Activated naive CD4-positive, alpha-beta T cell treated with anti-CD3 and anti-CD28 coated beads, Interleukin-2, amount 10 ng/mL, durations not matched to agents 7 days and 5 days (primary cell): ENCODE data around the gene OXSR1.
"Not testable (repeated sequence)": the region's sequence is repeated elsewhere in the genome, so short reads cannot be mapped to it uniquely, and the experiment has no call there.

Experiments used
- CTCF ChIA-PET: fragments of 350-600 bp; sonication (Branson Sonifier 250); formaldehyde crosslinking; loops from one replicate; lab custom pipeline; 2021; ENCODE audit warnings: antibody characterized with exemption; lab: Charles Lee
- DNase-seq: peaks from one replicate; pipeline ENCODE4 v3.0.0-alpha.2; 2020
- H3K27ac Mint-ChIP-seq: one replicate; pipeline ENCODE4 v1.8.0; 2021; ENCODE audit warnings: mild to moderate bottlenecking, moderate library complexity, mixed read lengths
- H3K27me3 Mint-ChIP-seq: one replicate; pipeline ENCODE4 v1.8.0; 2021; ENCODE audit warnings: mild to moderate bottlenecking, mixed read lengths
- H3K36me3 Mint-ChIP-seq: one replicate; pipeline ENCODE4 v1.8.0; 2021; ENCODE audit warnings: mixed read lengths
- H3K4me1 Mint-ChIP-seq: one replicate; pipeline ENCODE4 v1.8.0; 2021; ENCODE audit warnings: mixed read lengths
- H3K4me3 Mint-ChIP-seq: one replicate; pipeline ENCODE4 v1.8.0; 2021; ENCODE audit warnings: mild to moderate bottlenecking, moderate library complexity, mixed read lengths
- H3K9me3 Mint-ChIP-seq: one replicate; pipeline ENCODE4 v1.8.0; 2021; ENCODE audit warnings: mixed read lengths

The OXSR1 gene

DNA sequence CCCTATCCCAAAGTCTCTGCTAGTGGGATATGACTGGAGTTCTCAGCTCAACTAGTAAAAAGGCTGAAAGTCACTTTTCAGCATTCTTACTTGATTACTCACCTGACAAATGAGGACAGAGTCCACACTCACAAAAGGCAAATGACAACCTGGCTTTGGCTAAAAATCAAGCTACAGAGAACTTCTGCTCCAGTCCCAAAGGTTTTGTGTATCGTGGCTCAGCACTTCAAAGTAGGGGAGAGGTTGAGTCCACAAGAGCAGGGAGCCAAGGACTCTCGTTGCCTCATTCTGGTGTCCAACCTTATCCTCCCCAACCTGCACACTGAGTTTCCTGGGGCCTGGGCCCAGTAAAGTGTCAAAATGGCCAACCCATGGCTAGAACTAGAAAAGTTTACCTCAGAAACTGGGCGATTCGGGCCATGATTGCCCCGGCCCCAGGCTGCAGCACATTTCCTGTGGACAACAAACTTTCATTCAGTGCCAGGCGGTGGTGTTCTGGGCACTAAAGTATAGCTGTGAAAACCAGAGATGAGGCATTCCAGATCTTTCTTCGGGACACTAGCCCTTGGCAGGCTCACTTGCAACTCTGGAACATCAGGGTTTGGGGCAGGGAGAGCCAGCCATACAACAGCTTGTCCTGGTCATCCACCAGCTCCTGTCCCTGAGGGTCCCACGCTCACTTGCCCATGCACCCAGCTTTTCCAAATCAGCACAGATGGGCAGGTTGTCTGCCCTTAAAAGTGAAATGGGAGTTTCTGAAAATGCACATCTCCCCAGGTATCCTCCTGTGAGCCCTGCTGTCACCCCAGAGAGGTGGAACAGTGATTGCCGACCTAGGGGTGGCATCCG, 31.6 kb upstream of the OXSR1 start:
- Mint-ChIP-seq H3K4me1 (peaks cover 54% of the 10 kb centered on the region), H3K9me3 (no peaks in the 10 kb centered on the region), H3K36me3 (peaks cover 45% of the 10 kb centered on the region), H3K4me3 (no peak overlapping the region), H3K27ac (peak overlapping the region; percentile 22), H3K27me3 (no peaks in the 10 kb centered on the region)
- CTCF ChIA-PET, result interaction anchor here (0.5 to 1.0 kb wide), 2 partner anchors 16 to 193 kb away, joined by 3 read pairs; no protein-coding TSS in a partner anchor
- no peak for DNase-seq

DNA sequence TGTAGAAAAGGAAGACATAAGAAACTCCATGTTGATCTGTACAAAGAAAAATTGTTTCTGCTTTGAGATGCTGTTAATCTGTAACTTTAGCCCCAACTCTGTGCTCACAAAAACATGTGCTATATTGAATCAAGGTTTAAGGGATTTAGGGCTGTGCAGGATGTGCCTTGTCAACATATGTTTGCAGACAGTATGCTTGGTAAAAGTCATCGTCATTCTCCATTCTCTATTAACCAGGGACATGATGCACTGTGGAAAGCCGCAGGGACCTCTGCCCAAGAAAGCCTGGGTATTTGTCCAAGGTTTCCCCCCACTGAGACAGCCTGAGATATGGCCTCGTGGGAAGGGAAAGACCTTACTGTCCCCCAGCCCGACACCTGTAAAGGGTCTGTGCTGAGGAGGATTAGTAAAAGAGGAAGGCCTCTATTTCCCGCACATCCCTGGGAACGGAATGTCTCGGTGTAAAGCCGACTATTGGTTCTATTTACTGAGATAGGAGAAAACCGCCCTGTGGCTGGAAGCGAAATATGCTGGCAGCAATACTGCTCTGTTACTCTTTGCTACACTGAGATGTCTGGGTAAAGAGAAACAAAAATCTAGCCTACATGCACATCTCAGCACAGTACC, 30.7 kb upstream of the OXSR1 start:
- H3K9me3 Mint-ChIP-seq, H3K27me3 Mint-ChIP-seq, CTCF ChIA-PET, DNase-seq, H3K27ac Mint-ChIP-seq: not testable (repeated sequence)
- H3K4me1 Mint-ChIP-seq, result peaks cover 59% of the 10 kb centered on the region
- peaks cover 43% of the 10 kb centered on the region for H3K36me3 Mint-ChIP-seq
- peak overlapping the region; percentile 90 for H3K4me3 Mint-ChIP-seq

DNA sequence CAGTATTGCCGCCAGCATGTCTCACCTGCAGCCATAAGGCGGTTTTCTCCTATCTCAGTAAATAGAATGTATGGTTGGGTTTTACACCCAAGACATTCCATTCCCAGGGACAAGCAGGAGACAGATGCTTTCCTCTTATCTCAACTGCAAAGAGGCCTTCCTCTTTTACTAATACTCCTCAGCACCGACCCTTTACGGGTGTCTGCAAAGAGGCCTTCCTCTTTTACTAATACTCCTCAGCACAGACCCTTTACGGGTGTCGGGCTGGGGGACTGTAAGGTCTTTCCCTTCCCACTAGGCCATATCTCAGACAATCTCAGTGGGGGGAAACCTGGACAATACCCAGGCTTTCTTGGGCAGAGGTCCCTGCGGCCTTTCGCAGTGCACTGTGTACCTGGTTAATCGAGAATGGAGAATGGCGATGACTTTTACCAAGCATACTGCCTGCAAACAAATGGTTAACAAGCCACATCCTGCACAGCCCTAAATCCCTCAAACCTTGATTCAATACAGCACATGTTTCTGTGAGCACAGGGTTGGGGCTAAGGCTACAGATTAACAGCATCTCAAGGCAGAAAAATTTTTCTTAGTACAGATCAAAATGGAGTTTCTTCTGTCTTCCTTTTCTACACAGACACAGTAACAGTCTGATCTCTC, 29.6 kb upstream of the OXSR1 start:
- Mint-ChIP-seq H3K4me1 (peaks cover 71% of the 10 kb centered on the region), H3K36me3 (peaks cover 41% of the 10 kb centered on the region), H3K4me3 (peak overlapping the region; percentile 90), H3K27ac (peak overlapping the region; percentile 92)
- H3K27me3 Mint-ChIP-seq, H3K9me3 Mint-ChIP-seq: not testable (repeated sequence)
- DNase-seq, result peak; percentile 62
- CTCF ChIA-PET, result interaction anchor here (1.0 to 1.8 kb wide), 2 partner anchors 27 to 210 kb away, joined by 3 to 6 read pairs; partner anchors contain the start of gene XYLB

DNA sequence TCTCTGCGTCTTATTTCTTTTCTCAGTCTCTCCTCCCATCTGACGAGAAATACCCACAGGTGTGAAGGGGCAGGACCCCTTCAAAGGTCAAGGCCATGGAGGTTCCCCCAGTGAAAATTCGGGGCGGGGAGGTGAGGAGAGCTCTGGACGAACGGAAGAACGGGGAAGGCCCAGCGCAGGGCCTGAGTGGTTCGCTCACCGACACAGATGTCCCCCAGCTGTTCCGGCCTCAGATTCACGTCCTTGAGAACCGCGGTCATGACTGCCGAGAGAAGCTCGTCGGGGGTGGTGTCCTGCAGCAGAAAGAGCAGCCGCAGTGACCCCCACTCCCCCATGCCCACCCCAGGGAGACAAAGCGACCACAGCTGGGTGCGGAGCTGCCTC, 29.0 kb upstream of the OXSR1 start:
- peak overlapping the region; percentile 92 for H3K27ac Mint-ChIP-seq
- H3K27me3 Mint-ChIP-seq, result no peaks in the 10 kb centered on the region
- peaks cover 46% of the 10 kb centered on the region for H3K36me3 Mint-ChIP-seq
- peak overlapping the region; percentile 90 for H3K4me3 Mint-ChIP-seq
- CTCF ChIA-PET, result interaction anchor here (1.0 to 1.8 kb wide), 4 partner anchors 19 to 210 kb away, joined by 3 to 6 read pairs (median 4); partner anchors contain the start of gene XYLB
- H3K4me1 Mint-ChIP-seq, result peaks cover 77% of the 10 kb centered on the region
- peak; percentile 47 for DNase-seq
- no peaks in the 10 kb centered on the region for H3K9me3 Mint-ChIP-seq

DNA sequence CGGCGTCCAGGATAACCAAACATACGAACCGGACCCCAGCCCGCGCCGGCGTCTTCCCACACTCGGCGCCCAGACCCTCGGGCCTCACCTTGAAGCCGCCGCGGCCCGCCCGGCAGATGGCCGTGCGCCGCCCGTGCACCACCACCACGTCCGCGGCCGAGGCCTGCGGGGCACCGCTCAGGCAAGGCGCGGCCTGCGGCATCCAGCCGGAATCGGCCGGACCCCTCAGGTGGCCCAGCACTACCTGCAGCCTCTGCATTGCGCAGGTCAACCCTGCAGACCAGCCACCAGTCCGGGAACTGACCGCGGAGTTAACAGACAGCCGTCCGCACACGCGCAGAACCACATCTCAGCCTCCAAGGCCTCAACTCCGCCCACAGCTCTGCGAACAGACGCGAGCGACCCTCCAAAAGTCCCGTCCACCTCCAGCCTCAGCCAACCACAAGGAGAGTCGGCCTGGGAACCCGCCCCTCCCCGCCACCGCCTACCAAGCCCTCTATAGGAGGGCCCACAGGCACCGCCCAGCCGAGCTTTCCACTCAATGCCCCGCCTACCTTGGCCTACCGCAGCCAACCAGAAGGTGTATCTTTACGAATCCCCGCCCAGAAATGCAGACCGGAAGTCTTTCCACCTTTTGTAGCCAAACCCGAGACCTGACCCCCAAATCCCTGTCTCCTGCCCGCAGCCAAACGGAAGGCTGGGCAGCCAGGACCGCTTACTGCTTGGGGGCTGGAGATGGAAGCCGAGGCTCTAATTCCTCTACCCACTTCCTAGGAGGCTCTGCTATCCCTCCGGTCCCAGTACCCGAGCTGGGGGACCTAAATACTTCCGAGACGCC, 28.3 kb upstream of the OXSR1 start, which contains the start of gene ACAA1:
TSS of gene ACAA1 (minus strand) at position 351 of the 838 bp plus-strand sequence. CDS start at position 259, 92 bp downstream.
- Mint-ChIP-seq H3K9me3 (no peaks in the 10 kb centered on the region), H3K27me3 (no peaks in the 10 kb centered on the region), H3K27ac (peak within 1 kb of the TSS; percentile 95), H3K36me3 (peaks cover 47% of the 10 kb centered on the region), H3K4me3 (peak within 1 kb of the TSS; percentile 90), H3K4me1 (peaks cover 77% of the 10 kb centered on the region)
- peak; percentile 99 for DNase-seq
- CTCF ChIA-PET, result interaction anchor here (0.7 to 1.8 kb wide), 5 partner anchors 19 to 209 kb away, joined by 3 to 6 read pairs (median 4); partner anchors contain the start of gene XYLB

DNA sequence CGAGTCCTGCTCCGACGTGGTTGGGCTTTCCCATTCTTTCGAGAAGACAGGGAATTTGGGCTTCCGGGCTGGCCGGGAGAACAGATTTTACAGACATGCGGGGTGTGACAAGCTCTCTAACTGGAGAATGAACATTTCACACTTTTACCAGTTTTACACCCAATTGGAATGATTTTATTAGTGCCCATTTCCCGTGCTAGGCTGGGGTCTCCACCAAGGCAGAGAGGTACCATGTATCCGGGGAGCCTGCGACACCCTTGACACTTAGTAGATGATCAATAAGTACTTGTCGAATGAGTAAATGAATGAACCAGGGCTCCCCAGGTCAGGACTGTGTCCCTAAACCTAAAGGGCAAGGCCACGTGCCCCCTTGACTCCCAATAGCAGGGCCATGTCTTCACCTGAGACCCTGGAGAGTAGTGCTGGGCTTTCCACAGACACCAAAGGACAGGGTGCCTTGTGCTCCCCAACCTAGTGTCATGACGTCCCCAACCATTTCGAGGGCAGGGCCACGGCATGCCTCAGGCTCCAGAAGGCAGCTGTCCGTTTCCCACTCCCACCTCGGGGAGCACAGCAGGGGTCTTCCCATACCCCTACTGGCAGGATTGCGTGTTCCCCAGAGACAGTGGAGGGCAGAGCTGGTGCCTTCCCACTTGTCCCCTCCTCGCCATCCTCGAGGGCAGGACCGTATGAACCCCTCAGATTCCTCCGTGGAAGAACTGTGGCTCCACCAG, 27.6 kb upstream of the OXSR1 start:
- H3K27me3 Mint-ChIP-seq, result no peaks in the 10 kb centered on the region
- peak overlapping the region; percentile 95 for H3K27ac Mint-ChIP-seq
- DNase-seq, result peak; percentile 46
- peaks cover 47% of the 10 kb centered on the region for H3K36me3 Mint-ChIP-seq
- peaks cover 76% of the 10 kb centered on the region for H3K4me1 Mint-ChIP-seq
- H3K4me3 Mint-ChIP-seq, result peak overlapping the region; percentile 90
- H3K9me3 Mint-ChIP-seq, result no peaks in the 10 kb centered on the region
- CTCF ChIA-PET, result interaction anchor here (0.7 to 1.8 kb wide), 4 partner anchors 20 to 208 kb away, joined by 3 to 6 read pairs (median 4); partner anchors contain the start of gene XYLB

DNA sequence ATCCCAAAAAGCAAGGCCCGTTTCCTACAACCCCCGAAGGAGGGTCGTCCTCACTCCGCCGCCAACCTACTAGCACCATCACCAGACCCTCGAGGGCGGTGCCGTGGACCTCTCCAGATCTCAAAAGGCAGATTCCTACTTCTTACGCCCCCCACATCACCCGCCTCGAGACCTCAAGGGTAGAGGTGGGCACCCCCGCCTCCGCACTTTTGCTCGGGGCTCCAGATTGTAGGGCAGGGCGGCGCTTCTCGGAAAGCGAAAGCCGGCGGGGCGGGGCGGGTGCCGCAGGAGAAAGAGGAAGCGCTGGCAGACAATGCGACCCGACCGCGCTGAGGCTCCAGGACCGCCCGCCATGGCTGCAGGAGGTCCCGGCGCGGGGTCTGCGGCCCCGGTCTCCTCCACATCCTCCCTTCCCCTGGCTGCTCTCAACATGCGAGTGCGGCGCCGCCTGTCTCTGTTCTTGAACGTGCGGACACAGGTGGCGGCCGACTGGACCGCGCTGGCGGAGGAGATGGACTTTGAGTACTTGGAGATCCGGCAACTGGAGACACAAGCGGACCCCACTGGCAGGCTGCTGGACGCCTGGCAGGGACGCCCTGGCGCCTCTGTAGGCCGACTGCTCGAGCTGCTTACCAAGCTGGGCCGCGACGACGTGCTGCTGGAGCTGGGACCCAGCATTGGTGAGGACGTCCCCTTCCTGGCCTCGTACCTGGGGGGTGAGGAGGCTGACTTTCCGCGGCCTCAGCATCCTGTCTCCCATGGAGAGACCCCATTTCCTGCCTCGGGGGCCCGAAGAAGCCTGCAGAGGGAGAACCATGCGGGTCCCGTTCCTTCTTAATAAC, 26.8 kb upstream of the OXSR1 start, which contains the start of gene MYD88:
TSS of gene MYD88 (plus strand) at position 313 of the 842 bp plus-strand sequence. CDS start at position 353, 40 bp downstream.
- Mint-ChIP-seq H3K27me3 (peaks cover 1% of the 10 kb centered on the region), H3K36me3 (peaks cover 47% of the 10 kb centered on the region), H3K27ac (peak within 1 kb of the TSS; percentile 95), H3K4me1 (peaks cover 71% of the 10 kb centered on the region), H3K4me3 (peak within 1 kb of the TSS; percentile 90), H3K9me3 (no peaks in the 10 kb centered on the region)
- DNase-seq, result peak; percentile 92
- CTCF ChIA-PET, result interaction anchor here (1.0 to 1.2 kb wide), 2 partner anchors 25 to 206 kb away, joined by 4 read pairs; no protein-coding TSS in a partner anchor

DNA sequence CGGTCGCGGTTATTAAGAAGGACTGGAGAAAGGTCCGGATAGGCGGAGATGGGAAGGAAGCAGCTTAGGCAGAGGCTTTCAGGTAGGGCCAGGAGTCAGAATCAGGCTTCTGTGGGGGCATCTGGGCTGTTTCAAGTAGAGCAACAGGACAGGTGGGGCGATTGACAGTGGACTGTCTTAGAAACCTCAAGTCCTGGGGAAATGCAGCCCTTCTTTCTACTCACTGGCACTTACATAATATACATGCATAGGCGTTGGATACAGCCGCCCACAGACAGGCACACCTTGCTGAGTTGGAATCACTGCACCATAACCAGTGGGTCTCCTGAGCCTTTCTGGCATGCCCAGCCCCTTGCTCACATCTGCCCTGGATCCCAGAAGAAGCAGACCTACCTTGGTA, 26.1 kb upstream of the OXSR1 start:
- H3K36me3 Mint-ChIP-seq, result peaks cover 41% of the 10 kb centered on the region
- H3K4me1 Mint-ChIP-seq, result peaks cover 65% of the 10 kb centered on the region
- no peaks in the 10 kb centered on the region for H3K9me3 Mint-ChIP-seq

DNA sequence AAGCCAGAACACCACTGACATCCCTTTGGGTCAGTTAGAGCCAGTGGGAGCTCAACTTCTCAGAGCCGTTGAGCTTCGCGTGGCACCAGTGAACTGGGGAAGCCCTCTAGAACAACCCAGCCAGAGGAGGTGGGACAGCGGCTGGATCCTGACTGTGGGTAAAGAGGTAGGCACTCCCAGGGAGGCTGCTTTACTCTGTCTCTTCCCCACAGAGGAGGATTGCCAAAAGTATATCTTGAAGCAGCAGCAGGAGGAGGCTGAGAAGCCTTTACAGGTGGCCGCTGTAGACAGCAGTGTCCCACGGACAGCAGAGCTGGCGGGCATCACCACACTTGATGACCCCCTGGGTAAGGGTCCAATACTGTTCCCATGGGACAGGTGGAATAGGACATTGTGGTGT, 25.7 kb upstream of the OXSR1 start:
- Mint-ChIP-seq H3K4me1 (peaks cover 60% of the 10 kb centered on the region), H3K27me3 (peaks cover 5% of the 10 kb centered on the region), H3K27ac (peak overlapping the region; percentile 95), H3K4me3 (peak overlapping the region; percentile 90), H3K36me3 (peaks cover 37% of the 10 kb centered on the region), H3K9me3 (no peaks in the 10 kb centered on the region)
- no peak for DNase-seq
- CTCF ChIA-PET, result interaction anchor here (1.0 to 1.3 kb wide), 4 partner anchors 8 to 205 kb away, joined by 3 to 4 read pairs (median 4); partner anchors contain the start of gene OXSR1

More for the DNA sequence above, 26.1 kb upstream of the OXSR1 start:
- no peak for DNase-seq
- Mint-ChIP-seq H3K27me3 (peaks cover 5% of the 10 kb centered on the region), H3K4me3 (peak overlapping the region; percentile 90), H3K27ac (peak overlapping the region; percentile 95)
- CTCF ChIA-PET, result interaction anchor here (1.0 to 1.3 kb wide), 3 partner anchors 8 to 205 kb away, joined by 3 to 4 read pairs (median 4); no protein-coding TSS in a partner anchor

DNA sequence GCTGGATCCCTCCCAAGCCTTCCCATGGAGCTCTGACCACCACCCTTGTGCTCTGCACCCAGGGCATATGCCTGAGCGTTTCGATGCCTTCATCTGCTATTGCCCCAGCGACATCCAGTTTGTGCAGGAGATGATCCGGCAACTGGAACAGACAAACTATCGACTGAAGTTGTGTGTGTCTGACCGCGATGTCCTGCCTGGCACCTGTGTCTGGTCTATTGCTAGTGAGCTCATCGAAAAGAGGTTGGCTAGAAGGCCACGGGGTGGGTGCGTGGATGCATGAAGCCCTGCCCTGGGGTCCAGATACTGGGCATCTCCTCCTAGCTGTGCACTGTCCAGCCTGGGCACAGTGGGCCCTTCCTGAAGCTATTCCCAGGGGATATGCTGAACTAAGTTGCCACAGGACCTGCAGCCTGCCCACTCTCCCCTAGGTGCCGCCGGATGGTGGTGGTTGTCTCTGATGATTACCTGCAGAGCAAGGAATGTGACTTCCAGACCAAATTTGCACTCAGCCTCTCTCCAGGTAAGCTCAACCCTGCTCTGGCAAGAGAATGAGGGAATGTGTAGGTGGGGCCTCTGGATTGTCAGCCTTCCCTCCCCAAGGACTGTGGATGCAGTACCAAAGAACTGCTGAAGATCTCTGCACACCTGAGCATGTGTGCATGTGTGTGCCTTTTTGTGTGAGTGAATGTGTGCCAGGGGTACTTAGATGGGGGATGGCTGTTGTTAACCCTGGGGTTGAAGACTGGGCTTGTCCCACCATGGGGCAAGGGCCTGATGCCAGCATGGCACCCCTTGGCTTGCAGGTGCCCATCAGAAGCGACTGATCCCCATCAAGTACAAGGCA, 24.8 kb upstream of the OXSR1 start:
- peaks cover 51% of the 10 kb centered on the region for H3K4me1 Mint-ChIP-seq

More for the DNA sequence above, 24.8 kb upstream of the OXSR1 start:
- H3K4me3 Mint-ChIP-seq, result peak overlapping the region; percentile 90
- peaks cover 5% of the 10 kb centered on the region for H3K27me3 Mint-ChIP-seq
- DNase-seq, result no peak
- H3K27ac Mint-ChIP-seq, result no peak overlapping the region
- H3K36me3 Mint-ChIP-seq, result peaks cover 31% of the 10 kb centered on the region
- CTCF ChIA-PET, result interaction anchor here (1.0 to 1.5 kb wide), 4 partner anchors 9 to 340 kb away, joined by 3 to 9 read pairs (median 4); partner anchors contain the start of gene OXSR1
- H3K9me3 Mint-ChIP-seq, result peaks cover under 1% of the 10 kb centered on the region
